Naive B cell (primary cell): Measurements from ENCODE around the gene CNTNAP1. TPM values are rescaled to one million over a fixed set of nuclear protein-coding genes. Genes with fewer than 3 reads are reported as not detected.
A peak's percentile ranks its signal among the peaks of the same experiment; 100 is the strongest.
"Not testable (repeated sequence)": the region's sequence is repeated elsewhere in the genome, so short reads cannot be mapped to it uniquely, and the experiment has no call there.

Source experiments
- ATAC-seq, 2 donors: fragments of 150-1000 bp; cut with Tn5 transposase; 2 replicates each; pipeline ENCODE4 v1.10.0; 2021; ENCODE audit warnings: low read depth in 2 of 2, mild to moderate bottlenecking in 2 of 2, moderate library complexity in 2 of 2
- DNase-seq: peaks from one replicate; pipeline ENCODE4 v3.0.0; 2022
- H3K27ac Mint-ChIP-seq, 6 donors: one replicate each; pipeline ENCODE4 v1.8.0; 2020 to 2022; ENCODE audit warnings: mild to moderate bottlenecking in 6 of 6, mixed read lengths in 6 of 6, moderate library complexity in 5 of 6, inconsistent platforms in 2 of 6
- H3K27me3 Mint-ChIP-seq, 3 donors: one replicate each; pipeline ENCODE4 v1.8.0; 2021 to 2022; ENCODE audit warnings: mixed read lengths in 3 of 3, mild to moderate bottlenecking in 1 of 3
- H3K36me3 Mint-ChIP-seq, 2 donors: one replicate each; pipeline ENCODE4 v1.8.0; 2020 to 2022; ENCODE audit warnings: mixed read lengths in 2 of 2, inconsistent platforms in 1 of 2, mild to moderate bottlenecking in 1 of 2
- H3K4me1 Mint-ChIP-seq, 3 donors: one replicate each; pipeline ENCODE4 v1.8.0; 2020 to 2022; ENCODE audit warnings: mixed read lengths in 3 of 3, inconsistent platforms in 1 of 3, mild to moderate bottlenecking in 1 of 3, moderate library complexity in 1 of 3
- H3K4me3 Mint-ChIP-seq, 8 donors: one replicate each; pipeline ENCODE4 v1.8.0; 2020 to 2022; ENCODE audit warnings: mild to moderate bottlenecking in 8 of 8, mixed read lengths in 8 of 8, moderate library complexity in 8 of 8, inconsistent platforms in 2 of 8
- H3K9me3 Mint-ChIP-seq, 7 donors: one replicate each; pipeline ENCODE4 v1.8.0; 2020 to 2022; ENCODE audit warnings: mixed read lengths in 7 of 7, mild to moderate bottlenecking in 5 of 7, inconsistent platforms in 2 of 7, moderate library complexity in 1 of 7
- polyA plus RNA-seq, 6 donors: library from polyadenylated mRNA; unstranded; fragments of 300-500 nt; fragmentation: Illumina TruSeq; gene quantifications; one replicate each; pipeline ENCODE4 v1.2.3, GENCODE V29; 2021; ENCODE audit warnings: low read depth in 6 of 6

Gene CNTNAP1
- polyA plus RNA-seq, 6 donors from 2014 or later: 0.19 to 1.00 (median 0.39) TPM; not detected in 1

GRCh38 chr17:42699415-42699740, 17.0 kb downstream of the CNTNAP1 start:
- ATAC-seq: no peak
- Mint-ChIP-seq H3K27me3 (no peaks in the 10 kb centered on the region), H3K36me3 (peaks cover 8 to 24% of the 10 kb centered on the region in 2 donors), H3K4me1 (peaks cover 6 to 31% (median 10%) of the 10 kb centered on the region in 3 donors), H3K27ac (no peak overlapping the region), H3K9me3 (no peaks in the 10 kb centered on the region), H3K4me3 (no peak overlapping the region)
- DNase-seq: no peak

GRCh38 chr17:42700586-42701289, 18.4 kb downstream of the CNTNAP1 start:
- Mint-ChIP-seq H3K27ac (peak overlapping the region in 1 of 6 donors; percentile 49), H3K27me3 (no peaks in the 10 kb centered on the region), H3K9me3 (no peaks in the 10 kb centered on the region), H3K4me1 (peaks cover 10 to 44% (median 14%) of the 10 kb centered on the region in 3 donors), H3K4me3 (peak overlapping the region in 1 of 8 donors; percentile 15), H3K36me3 (peaks cover 14 to 24% of the 10 kb centered on the region in 2 donors)
- DNase-seq (no peak), ATAC-seq (no peak)

GRCh38 chr17:42702446-42702845, 20.1 kb downstream of the CNTNAP1 start:
- DNase-seq (no peak), ATAC-seq (peak; percentile 63 to 74)
- Mint-ChIP-seq H3K36me3 (peaks cover 15 to 35% of the 10 kb centered on the region in 2 donors), H3K4me3 (peak overlapping the region in 7 of 8 donors; percentile 7 to 78 (median 22)), H3K9me3 (no peaks in the 10 kb centered on the region), H3K4me1 (peaks cover 10 to 57% (median 14%) of the 10 kb centered on the region in 3 donors), H3K27ac (peak overlapping the region in 4 of 6 donors; percentile 70 to 96 (median 89)), H3K27me3 (no peaks in the 10 kb centered on the region)

GRCh38 chr17:42704490-42704836, 22.1 kb downstream of the CNTNAP1 start:
- H3K4me1 Mint-ChIP-seq: peaks cover 10 to 57% (median 14%) of the 10 kb centered on the region in 3 donors
- peak; percentile 8 to 9 for ATAC-seq
- no peaks in the 10 kb centered on the region for H3K9me3 Mint-ChIP-seq
- peak overlapping the region in 5 of 8 donors; percentile 39 to 89 (median 62) for H3K4me3 Mint-ChIP-seq
- peaks cover 30 to 47% of the 10 kb centered on the region in 2 donors for H3K36me3 Mint-ChIP-seq
- DNase-seq: no peak
- H3K27ac Mint-ChIP-seq: peak overlapping the region in 5 of 6 donors; percentile 50 to 97 (median 91)
- H3K27me3 Mint-ChIP-seq: no peaks in the 10 kb centered on the region

GRCh38 chr17:42704837-42705494, 22.6 kb downstream of the CNTNAP1 start:
- Mint-ChIP-seq H3K4me1 (peaks cover 10 to 57% (median 14%) of the 10 kb centered on the region in 3 donors), H3K4me3 (peak overlapping the region in 6 of 8 donors; percentile 33 to 89 (median 69)), H3K27me3 (no peaks in the 10 kb centered on the region), H3K9me3 (no peaks in the 10 kb centered on the region), H3K27ac (peak overlapping the region in 5 of 6 donors; percentile 0 to 97 (median 93)), H3K36me3 (peaks cover 31 to 48% of the 10 kb centered on the region in 2 donors)
- peak; percentile 50 for DNase-seq
- ATAC-seq: peak; percentile 76 to 79

GRCh38 chr17:42706732-42707131, 24.4 kb downstream of the CNTNAP1 start:
- no peaks in the 10 kb centered on the region for H3K9me3 Mint-ChIP-seq
- peak overlapping the region in 4 of 8 donors; percentile 1 to 80 (median 34) for H3K4me3 Mint-ChIP-seq
- peaks cover 27 to 39% of the 10 kb centered on the region in 2 donors for H3K36me3 Mint-ChIP-seq
- H3K4me1 Mint-ChIP-seq: peaks cover 10 to 53% (median 14%) of the 10 kb centered on the region in 3 donors
- H3K27me3 Mint-ChIP-seq: no peaks in the 10 kb centered on the region
- peak overlapping the region in 3 of 6 donors; percentile 16 to 70 (median 32) for H3K27ac Mint-ChIP-seq
- no peak for DNase-seq
- ATAC-seq: no peak

- DNase-seq (no peak), ATAC-seq (no peak)
- Mint-ChIP-seq H3K9me3 (no peaks in the 10 kb centered on the region), H3K36me3 (peaks cover 32 to 41% of the 10 kb centered on the region in 2 donors), H3K27me3 (no peaks in the 10 kb centered on the region), H3K27ac (no peak overlapping the region), H3K4me3 (no peak overlapping the region), H3K4me1 (peaks cover 0 to 34% (median 8%) of the 10 kb centered on the region in 3 donors)
Observed at GRCh38 chr17:42708588-42708987, 26.3 kb downstream of the CNTNAP1 start.

GRCh38 chr17:42709561-42709960, 27.2 kb downstream of the CNTNAP1 start:
- ATAC-seq (no peak), DNase-seq (no peak)
- no peaks in the 10 kb centered on the region for H3K27me3 Mint-ChIP-seq
- peak overlapping the region in 1 of 8 donors; percentile 23 for H3K4me3 Mint-ChIP-seq
- peaks cover 32 to 43% of the 10 kb centered on the region in 2 donors for H3K36me3 Mint-ChIP-seq
- H3K9me3 Mint-ChIP-seq: no peaks in the 10 kb centered on the region
- peaks cover 0 to 24% (median 6%) of the 10 kb centered on the region in 3 donors for H3K4me1 Mint-ChIP-seq
- no peak overlapping the region for H3K27ac Mint-ChIP-seq

- peaks cover 0 to 8% (median 5%) of the 10 kb centered on the region in 3 donors for H3K4me1 Mint-ChIP-seq
- no peaks in the 10 kb centered on the region for H3K9me3 Mint-ChIP-seq
- H3K4me3 Mint-ChIP-seq: no peak overlapping the region
- peak; percentile 55 for DNase-seq
- H3K36me3 Mint-ChIP-seq: peaks cover 21 to 41% of the 10 kb centered on the region in 2 donors
- peak; percentile 87 to 97 for ATAC-seq
- H3K27me3 Mint-ChIP-seq: no peaks in the 10 kb centered on the region
- H3K27ac Mint-ChIP-seq: peak overlapping the region in 1 of 6 donors; percentile 19
Observed at GRCh38 chr17:42720996-42721583, 38.8 kb downstream of the CNTNAP1 start.

- Mint-ChIP-seq H3K36me3 (peaks cover 9 to 21% of the 10 kb centered on the region in 2 donors), H3K9me3 (no peaks in the 10 kb centered on the region), H3K27ac (peak overlapping the region in 1 of 6 donors; percentile 56), H3K27me3 (no peaks in the 10 kb centered on the region), H3K4me3 (no peak overlapping the region), H3K4me1 (peaks cover 0 to 5% (median under 1%) of the 10 kb centered on the region in 3 donors)
- ATAC-seq: no peak
- DNase-seq: no peak
Observed at GRCh38 chr17:42723636-42724035, 41.3 kb downstream of the CNTNAP1 start.

- Mint-ChIP-seq H3K27ac (peak overlapping the region in 2 of 6 donors; percentile 47 to 63), H3K9me3 (no peaks in the 10 kb centered on the region), H3K4me3 (no peak overlapping the region), H3K4me1 (peaks cover 0 to 5% (median 0%) of the 10 kb centered on the region in 3 donors), H3K27me3 (no peaks in the 10 kb centered on the region), H3K36me3 (peaks cover 4 to 20% of the 10 kb centered on the region in 2 donors)
- DNase-seq (no peak), ATAC-seq (no peak)
Observed at GRCh38 chr17:42725143-42725542, 42.8 kb downstream of the CNTNAP1 start.

GRCh38 chr17:42740699-42741098, 58.4 kb downstream of the CNTNAP1 start:
- Mint-ChIP-seq H3K9me3 (no peaks in the 10 kb centered on the region), H3K4me3 (no peak overlapping the region), H3K36me3 (no peaks in the 10 kb centered on the region), H3K27ac (no peak overlapping the region), H3K27me3 (no peaks in the 10 kb centered on the region), H3K4me1 (peaks cover 20 to 46% (median 29%) of the 10 kb centered on the region in 3 donors)
- no peak for ATAC-seq
- no peak for DNase-seq

- not testable (repeated sequence) for ATAC-seq, H3K27me3 Mint-ChIP-seq, H3K36me3 Mint-ChIP-seq, H3K9me3 Mint-ChIP-seq, DNase-seq
- Mint-ChIP-seq H3K4me3 (peak overlapping the region in 4 of 8 donors; percentile 12 to 95 (median 66)), H3K27ac (peak overlapping the region in 1 of 6 donors; percentile 42), H3K4me1 (peaks cover 20 to 39% (median 29%) of the 10 kb centered on the region in 3 donors)
Observed at GRCh38 chr17:42742916-42743315, 60.6 kb downstream of the CNTNAP1 start.
